ENCODE measurements around the gene FBXO48. TPM values are rescaled to one million over a fixed set of nuclear protein-coding genes. Genes with fewer than 3 reads are reported as not detected.

FBXO48 gene
- total RNA-seq, 4 donors from 2014 or later = 0.63 to 1.8 (median 1.0) TPM

DNA sequence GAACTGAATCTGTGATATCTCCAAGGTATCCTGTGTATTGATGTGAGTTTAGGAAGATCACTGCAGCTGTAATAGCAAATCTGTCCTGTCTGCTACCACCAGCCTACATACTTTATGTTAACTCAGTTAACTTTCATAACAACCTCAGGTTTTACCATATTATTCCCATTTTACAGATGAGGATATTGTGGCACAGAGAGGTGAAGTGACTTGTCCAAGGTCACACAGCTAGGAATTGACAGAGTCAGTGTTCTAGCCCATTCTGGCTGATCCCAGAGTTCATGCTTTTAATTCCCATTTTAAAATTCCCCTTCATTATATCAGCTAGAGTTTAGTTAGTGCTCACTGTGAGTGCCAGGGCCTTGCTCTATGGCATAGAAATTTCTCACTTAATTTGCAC is 52.6 kb downstream of the FBXO48 start:
- no peaks in the 10 kb centered on the region for H3K9me3 ChIP-seq
- H3K4me3 ChIP-seq (replicated peaks in 1 of 3) = no peak overlapping the region
- no peaks in the 10 kb centered on the region for H3K27me3 ChIP-seq
- DNase-seq = no peak
- H3K27ac ChIP-seq = no peak overlapping the region
- H3K4me1 ChIP-seq = no peaks in the 10 kb centered on the region
- H3K36me3 ChIP-seq = no peaks in the 10 kb centered on the region
- no peak for TF ChIP-seq POLR2A (IDR thresholded peaks at IDR 0.05)
- TF ChIP-seq, protein P1, sequence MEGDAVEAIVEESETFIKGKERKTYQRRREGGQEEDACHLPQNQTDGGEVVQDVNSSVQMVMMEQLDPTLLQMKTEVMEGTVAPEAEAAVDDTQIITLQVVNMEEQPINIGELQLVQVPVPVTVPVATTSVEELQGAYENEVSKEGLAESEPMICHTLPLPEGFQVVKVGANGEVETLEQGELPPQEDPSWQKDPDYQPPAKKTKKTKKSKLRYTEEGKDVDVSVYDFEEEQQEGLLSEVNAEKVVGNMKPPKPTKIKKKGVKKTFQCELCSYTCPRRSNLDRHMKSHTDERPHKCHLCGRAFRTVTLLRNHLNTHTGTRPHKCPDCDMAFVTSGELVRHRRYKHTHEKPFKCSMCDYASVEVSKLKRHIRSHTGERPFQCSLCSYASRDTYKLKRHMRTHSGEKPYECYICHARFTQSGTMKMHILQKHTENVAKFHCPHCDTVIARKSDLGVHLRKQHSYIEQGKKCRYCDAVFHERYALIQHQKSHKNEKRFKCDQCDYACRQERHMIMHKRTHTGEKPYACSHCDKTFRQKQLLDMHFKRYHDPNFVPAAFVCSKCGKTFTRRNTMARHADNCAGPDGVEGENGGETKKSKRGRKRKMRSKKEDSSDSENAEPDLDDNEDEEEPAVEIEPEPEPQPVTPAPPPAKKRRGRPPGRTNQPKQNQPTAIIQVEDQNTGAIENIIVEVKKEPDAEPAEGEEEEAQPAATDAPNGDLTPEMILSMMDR (IDR thresholded peaks at IDR 0.05) = no peak
- intact Hi-C loops (cut with DNase I) = no loop called here

DNA sequence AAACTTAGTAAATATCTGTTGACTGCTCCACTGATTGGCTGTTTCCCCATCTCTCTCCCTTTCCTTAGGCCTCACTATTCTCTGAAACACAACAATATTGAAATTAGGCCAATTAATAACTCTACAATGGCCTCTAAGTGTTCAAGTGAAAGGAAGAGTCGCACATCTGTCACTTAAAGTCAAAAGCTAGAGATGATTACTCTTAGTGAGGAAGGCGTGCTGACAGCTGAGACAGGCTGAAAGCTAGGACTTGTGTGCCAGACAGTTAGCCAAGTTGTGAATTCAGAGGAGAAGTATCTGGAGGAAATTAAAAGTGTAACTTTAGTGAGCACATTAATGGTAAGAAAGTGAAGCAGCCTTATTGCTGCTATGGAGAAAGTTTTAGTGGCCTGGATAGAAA is 53.6 kb downstream of the FBXO48 start:
- 93 to 98% methylated on average over 2 of the region's 2 CpGs for WGBS, 2 donors
- Histone ChIP-seq H3K36me3 (no peaks in the 10 kb centered on the region), H3K27me3 (no peaks in the 10 kb centered on the region), H3K4me1 (no peaks in the 10 kb centered on the region), H3K9me3 (no peaks in the 10 kb centered on the region), H3K27ac (no peak overlapping the region), H3K4me3 (replicated peaks in 1 of 3) (no peak overlapping the region)
- TF ChIP-seq POLR2A (IDR thresholded peaks at IDR 0.05) = no peak
- TF ChIP-seq, protein P1 (IDR thresholded peaks at IDR 0.05) = no peak
- intact Hi-C loops (cut with DNase I) = no loop called here
- DNase-seq = no peak

DNA sequence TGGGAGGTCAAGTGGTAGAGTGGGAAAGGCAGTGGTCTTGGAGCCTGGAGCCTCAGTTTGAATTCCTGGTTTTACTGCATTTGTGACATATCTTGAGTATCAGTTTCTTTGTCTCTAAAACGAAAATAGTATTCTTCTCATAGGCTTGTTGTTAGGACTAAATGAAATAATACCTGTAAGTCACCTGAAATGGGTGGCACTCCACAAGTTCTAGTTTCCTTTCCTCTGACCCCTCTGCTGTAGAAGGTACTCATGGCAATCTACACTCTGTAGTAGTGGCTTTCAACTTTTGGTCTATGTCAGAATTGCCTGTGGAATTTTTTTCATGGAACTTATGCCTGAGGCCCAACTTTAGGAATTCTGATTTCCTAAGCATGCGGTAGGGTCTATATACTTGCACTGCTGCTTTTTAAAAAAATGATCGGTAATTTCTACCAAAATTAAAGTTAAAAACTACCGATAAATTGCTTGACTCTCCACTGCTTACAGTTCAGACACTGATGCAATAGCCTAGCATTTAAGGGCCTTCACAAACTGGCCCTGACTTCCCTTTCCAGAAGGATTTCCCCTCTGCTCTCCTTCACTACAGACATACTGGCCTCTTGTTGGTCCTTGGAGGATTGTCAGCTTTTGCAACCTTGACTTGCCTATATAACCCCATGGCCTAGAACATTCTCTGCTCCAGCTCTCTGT is 54.8 kb downstream of the FBXO48 start:
- TF ChIP-seq, protein P1 (IDR thresholded peaks at IDR 0.05) = no peak
- no peak overlapping the region for H3K4me3 ChIP-seq (replicated peaks in 1 of 3)
- no peak overlapping the region for H3K27ac ChIP-seq
- no peaks in the 10 kb centered on the region for H3K36me3 ChIP-seq
- DNase-seq = no peak
- H3K27me3 ChIP-seq = no peaks in the 10 kb centered on the region
- WGBS, 2 donors = 50 to 63% methylated on average over 4 of the region's 4 CpGs
- intact Hi-C loops (cut with DNase I) = no loop called here
- no peaks in the 10 kb centered on the region for H3K4me1 ChIP-seq
- no peaks in the 10 kb centered on the region for H3K9me3 ChIP-seq

DNA sequence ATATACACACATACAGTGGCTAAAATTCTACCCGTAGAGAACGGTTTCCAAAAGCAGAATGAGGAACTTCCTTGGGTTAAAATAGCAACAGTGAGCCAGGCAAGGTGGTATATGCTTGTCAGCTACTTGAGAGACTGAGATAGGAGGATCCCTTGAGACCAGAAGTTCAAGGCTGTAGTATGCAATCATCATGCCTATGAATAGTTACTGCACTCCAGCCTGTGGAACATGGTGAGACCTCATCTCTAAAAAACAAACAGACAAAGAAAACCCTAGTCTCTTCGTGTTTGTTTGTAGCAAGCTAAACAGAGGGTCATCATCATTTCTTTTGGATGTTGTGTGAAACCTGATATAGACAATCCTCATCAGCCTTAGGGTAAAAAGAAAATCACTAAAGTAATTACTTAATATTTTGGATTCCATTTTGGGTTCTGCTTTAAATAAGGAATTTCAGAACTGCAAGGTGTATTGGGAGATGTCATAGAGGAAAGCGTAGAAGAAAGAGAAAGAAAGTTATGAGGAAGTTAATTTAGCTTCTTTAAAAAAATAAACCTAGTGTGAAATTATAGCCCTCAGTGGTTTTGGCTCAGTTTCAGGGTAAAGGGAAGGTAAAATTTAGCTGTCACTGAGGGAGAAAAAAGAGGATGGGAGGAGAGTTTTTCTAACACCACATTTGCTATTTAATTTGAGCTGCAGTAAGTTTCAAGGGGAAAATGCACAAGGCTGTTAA is 55.5 kb downstream of the FBXO48 start:
- no peak overlapping the region for H3K27ac ChIP-seq
- H3K36me3 ChIP-seq = no peaks in the 10 kb centered on the region
- H3K4me1 ChIP-seq = no peaks in the 10 kb centered on the region
- H3K9me3 ChIP-seq = no peaks in the 10 kb centered on the region
- intact Hi-C loops (cut with DNase I) = no loop called here
- 73 to 82% methylated on average over 4 of the region's 4 CpGs for WGBS, 2 donors
- H3K4me3 ChIP-seq (replicated peaks in 1 of 3) = no peak overlapping the region
- TF ChIP-seq POLR2A (IDR thresholded peaks at IDR 0.05) = no peak
- TF ChIP-seq, protein P1 (IDR thresholded peaks at IDR 0.05) = no peak
- no peaks in the 10 kb centered on the region for H3K27me3 ChIP-seq
- DNase-seq = no peak

Other genes with a start within 250 kb of the FBXO48 start
- 10 to 100 TPM; 29.4 to 35.1 (median 31.4) TPM for gene PPP3R1, start 214.8 kb downstream of the FBXO48 start, total RNA-seq
- gene CNRIP1, start 147.3 kb downstream of the FBXO48 start, total RNA-seq = 10 to 100 TPM in 3 of 4 donors, 1 to 10 TPM in 1; 2.5 to 25.7 (median 17.1) TPM
- gene PLEK, start 102.0 kb downstream of the FBXO48 start, total RNA-seq = 10 to 100 TPM in 2 of 4 donors, 1 to 10 TPM in 2; 3.4 to 12.0 (median 7.9) TPM
- gene APLF, start 291 bp upstream of the FBXO48 start, total RNA-seq = 10 to 100 TPM in 2 of 4 donors, 1 to 10 TPM in 2; 8.7 to 12.9 (median 9.6) TPM
- gene PROKR1, start 176.3 kb upstream of the FBXO48 start, total RNA-seq = not detected